ENCODE results near the gene ZNF385B.

Gene ZNF385B

DNA sequence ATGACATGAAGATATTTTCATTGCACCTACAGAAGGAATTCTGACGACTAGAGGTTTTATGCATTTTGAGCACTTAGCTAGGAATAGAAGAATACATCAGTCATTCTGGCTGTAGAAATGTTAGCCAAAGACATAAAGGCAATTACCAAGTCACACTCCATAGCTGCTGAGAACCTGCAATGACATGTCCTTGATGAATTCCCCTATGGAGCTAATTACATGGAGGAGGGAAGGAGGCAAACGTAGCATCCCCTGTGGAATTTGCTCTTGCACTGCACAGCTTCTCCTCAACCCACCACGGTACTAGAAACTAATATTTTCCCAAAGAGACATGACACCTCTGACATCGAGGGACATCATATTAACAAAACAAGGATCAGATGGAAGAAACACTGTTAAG is 422.8 kb downstream of the ZNF385B start:
- no peak for DNase-seq
- ATAC-seq, result no peak

DNA sequence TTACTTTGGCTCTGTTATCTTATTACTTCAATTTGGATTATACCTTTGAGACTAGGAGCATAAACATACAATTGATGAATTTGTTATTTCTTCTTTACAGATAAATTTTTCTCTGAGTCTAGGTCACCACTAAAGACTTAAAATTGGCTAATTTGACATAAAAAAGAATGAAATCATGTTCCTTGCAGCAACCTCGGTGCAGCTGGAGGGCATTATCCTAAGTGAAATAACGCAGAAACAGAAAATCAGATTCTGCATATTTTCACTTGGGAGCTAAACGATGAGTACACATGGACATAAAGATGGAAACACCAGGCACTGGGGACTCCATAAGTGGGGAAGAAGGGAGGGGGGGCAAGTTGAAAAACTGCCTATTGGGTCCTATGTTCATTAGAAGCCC is 424.0 kb downstream of the ZNF385B start:
- DNase-seq (no peak), ATAC-seq (no peak)

DNA sequence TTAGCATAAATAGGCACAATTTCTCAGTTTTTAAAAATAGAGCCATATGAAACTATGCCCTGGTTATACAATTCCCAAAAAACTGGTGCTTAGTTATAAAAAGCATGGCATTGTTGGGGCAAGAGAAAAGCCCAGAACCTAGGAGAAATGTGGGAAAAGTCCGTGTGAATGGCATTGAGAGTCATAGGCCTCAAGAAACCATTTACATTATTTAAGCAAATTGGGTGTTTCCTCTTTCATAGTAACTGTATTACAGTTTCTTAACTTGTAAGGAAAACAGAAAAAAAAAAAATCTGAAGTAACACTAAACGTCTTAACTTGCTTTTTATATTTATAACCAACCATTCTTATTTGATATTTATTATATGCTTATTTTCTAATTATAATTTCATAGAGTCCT is 425.8 kb downstream of the ZNF385B start:
- ATAC-seq (no peak), DNase-seq (no peak)

DNA sequence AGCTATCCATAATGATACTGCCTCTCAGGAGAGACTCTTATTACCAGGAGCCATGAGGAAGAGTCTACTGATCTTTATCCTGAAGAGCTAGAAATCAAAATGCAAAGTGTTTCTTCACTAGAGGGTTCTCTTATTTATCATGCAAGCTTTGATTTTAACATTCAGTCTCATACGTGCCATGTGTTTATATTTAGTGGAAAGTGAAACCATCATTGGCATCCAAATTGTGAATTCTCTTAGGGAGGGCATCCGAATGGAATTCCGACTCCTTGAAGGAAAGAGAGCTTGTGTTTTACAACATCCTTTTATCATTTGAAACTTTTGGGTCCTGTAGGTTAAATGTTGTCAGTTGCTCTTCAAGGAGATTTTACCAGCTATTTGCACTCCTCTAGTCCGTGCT is 426.4 kb downstream of the ZNF385B start:
- DNase-seq, result no peak
- ATAC-seq, result no peak

DNA sequence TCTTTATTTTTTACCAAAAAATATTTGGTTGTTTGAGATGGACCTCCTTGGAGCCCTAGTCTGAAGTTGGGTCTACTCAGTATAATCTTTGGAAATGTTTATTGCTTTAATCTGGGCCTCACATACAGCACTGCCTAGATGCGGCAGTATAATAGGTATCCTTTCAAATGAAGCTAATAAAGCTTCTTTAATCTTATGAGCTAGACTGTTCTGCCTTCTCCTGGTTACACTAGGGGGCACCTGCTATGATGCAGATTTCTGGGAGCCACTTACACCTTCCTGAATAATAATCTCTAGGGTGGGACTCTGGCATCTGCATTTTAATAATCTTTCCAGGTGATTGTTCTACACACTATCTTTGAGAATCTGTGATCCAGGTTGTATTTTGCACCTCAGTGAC is 427.1 kb downstream of the ZNF385B start:
- ATAC-seq (no peak), DNase-seq (no peak)

DNA sequence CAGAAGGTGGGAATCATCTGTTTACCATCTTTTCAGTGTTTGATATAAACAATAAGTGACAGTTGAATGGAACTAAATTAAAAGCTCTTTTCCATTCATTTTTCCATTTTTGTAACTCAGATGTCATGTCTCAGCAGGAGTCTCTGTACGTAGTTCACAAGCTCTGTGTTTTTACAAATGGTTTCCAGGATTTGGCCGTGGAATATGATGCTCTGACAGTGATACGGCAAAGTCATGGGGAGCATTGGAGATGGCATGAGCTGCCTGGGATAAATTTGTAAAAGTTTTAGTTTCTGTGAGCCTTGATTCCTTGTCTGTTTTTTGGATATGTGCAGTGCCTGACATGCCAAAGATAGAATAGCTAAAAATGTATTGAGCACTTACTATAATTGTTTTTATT is 428.7 kb downstream of the ZNF385B start:
- ATAC-seq, result no peak
- DNase-seq, result no peak

DNA sequence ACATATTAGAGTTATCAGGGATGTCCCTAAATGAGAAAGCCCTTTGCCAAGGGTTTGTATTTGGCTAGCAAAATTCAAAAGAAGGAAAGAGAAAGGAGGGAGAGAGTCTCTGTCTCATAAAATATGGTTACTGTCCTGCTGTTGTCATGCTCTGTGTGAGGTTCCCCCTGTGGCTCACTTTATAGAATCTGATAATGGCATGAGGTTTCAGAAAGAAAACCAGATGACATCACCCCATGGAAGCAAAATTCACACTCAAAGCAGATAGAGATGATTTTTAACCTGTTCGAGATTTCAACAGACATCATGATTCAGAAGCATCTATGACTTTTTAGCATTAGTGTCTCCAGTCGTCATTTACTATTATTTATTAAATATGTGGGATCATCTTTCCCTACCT is 431.8 kb downstream of the ZNF385B start:
- no peak for ATAC-seq
- DNase-seq, result no peak

DNA sequence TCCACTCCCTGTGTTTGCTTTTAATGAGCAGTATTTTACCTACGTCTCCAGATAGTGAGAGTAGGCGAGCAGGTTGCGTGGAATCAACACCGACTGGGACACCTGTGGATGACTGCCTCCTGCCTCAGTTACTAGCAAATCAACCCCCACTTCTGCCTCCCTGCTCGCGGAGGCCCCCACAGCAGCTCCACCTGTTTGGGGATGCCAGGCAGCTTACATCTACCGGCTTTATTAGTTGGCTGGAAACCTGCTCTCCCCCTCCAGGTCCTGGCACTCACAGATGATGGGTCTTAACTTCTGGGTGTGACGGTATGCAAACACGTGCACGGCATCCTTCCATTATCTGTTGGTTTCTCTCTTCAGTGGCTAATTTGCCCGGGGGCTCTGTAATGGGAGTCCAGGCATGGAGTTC is 432.3 kb downstream of the ZNF385B start:
- no peak for DNase-seq
- ATAC-seq, result no peak

DNA sequence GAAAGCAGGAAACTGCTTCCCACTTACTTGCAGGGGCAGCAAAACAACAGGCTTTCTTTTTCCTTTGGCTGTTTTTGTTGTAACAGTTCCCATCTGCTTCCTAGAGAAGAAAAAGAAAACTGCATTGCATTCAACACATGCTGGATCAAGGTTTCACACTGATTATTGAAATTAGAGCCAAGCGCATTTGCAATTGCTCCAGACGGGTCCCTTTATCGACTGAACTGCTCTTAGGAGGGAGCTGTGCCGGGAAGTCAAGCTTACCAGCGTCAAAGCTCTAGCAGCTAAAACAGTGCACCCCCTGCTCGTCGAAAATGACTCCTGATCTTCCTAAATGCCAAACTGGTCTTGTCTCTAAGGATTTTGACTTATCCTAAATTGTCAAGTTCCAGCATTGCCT is 432.8 kb downstream of the ZNF385B start:
- no peak for ATAC-seq
- DNase-seq, result no peak

DNA sequence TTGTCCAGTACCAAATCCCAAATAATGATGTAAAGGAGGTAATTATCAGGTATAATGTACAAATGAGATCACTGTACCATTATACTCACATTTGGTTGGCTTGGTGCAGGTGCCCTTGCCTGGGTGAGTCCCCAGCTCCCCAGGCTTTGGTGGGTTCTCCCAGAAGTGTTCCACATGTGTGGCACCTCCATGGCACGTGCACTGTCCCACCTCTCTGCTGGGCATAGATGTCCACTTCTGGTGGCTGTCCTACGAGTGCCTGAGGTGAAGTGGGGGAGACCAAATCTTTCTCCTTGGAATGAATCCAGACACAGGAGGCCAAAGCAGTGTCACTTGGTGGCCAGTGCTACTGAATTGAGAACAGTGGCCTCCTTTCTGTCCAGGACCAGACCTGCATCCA is 434.3 kb downstream of the ZNF385B start:
- no peak for DNase-seq
- no peak for ATAC-seq

DNA sequence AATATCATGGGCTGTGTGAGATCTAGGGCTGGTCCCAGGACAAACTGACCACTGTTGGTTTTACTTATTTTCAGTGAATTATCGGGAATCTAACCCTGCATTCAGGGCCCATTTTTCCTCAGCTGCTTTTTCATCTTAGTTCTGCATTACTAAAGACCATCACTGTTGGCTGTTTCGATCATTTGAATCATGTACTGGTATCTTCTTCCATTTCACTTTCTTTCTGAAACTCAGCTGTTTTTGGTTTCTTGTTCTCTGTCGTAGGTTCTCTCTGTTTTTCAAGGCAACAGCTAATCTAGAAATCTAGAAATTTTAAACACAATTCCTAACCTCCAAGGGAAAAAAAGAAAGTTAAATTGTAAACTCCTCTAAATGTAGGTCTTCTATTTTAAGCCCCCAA is 436.8 kb downstream of the ZNF385B start:
- no peak for ATAC-seq
- DNase-seq, result no peak

DNA sequence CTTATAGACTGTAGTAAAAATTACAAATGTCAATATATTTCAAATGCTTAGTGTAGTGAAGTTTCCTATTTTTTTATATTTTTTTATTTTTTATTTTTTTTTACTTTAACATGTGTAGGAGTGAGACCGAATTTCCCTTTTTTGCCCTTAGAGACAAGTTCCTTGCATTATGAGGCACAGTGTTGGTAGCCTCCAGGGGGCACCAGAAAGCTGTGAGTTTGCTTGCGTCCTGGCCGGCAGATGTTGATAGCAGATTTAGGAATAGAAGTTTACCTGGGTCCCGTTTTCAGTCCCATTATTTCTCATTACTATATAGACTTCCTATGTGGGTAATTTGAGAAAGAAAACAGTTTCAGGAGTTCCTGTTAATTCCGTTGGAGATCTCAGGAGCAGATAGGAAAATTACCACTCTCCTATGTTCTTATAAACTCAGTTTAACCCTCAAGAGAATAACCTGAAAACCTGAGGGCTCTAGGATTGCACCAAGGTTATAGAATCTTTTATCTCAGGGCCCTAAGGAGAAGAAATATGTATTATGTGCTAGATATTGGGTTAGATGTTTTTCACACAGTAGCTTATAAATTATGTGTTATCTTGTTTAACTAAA is 439.3 kb downstream of the ZNF385B start:
- ATAC-seq (peak; percentile 63), DNase-seq (peak; percentile 62)

DNA sequence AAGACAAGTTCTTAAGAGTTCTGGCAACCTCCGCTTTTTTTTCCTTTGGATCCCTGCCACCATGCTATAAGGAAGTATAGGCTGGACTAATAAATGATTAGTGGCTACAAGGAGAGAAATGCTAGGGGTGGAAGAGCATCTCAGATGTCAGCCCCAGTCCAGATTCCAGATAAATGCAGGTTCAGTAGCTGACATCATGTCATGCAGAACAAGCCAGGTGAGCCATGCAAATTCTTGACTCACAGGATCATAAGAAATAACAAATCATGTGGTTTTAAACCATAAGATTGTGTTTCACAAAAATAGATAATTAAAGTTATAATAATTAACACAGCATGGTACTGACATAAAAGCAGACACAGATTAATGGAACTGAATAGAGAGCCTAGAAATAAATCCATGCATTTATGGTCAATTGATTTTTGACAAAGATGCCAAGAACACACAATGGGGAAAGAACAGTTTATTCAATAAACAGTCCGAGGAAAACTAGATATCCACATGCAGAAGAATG is 443.9 kb downstream of the ZNF385B start:
- ATAC-seq, result no peak
- DNase-seq, result no peak

DNA sequence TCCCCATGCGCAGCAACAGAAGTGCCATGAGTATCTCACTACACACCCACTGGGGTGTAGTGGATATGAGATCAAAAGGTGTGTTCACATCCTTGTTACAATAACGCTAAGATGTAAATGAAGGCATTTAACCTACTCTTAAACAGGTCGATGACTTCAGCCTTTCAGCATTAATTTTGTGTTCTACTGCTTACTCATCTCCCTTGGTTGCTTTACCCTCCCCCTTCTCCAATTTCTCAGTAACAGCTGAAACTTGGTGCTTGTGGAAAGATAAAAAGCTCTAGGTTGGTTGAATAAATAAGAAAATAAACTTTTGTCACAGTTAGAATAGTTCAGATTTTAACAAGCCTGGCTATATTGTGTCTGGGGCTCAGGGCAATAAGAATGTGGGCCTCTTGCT is 449.3 kb downstream of the ZNF385B start:
- no peak for DNase-seq
- ATAC-seq, result no peak

DNA sequence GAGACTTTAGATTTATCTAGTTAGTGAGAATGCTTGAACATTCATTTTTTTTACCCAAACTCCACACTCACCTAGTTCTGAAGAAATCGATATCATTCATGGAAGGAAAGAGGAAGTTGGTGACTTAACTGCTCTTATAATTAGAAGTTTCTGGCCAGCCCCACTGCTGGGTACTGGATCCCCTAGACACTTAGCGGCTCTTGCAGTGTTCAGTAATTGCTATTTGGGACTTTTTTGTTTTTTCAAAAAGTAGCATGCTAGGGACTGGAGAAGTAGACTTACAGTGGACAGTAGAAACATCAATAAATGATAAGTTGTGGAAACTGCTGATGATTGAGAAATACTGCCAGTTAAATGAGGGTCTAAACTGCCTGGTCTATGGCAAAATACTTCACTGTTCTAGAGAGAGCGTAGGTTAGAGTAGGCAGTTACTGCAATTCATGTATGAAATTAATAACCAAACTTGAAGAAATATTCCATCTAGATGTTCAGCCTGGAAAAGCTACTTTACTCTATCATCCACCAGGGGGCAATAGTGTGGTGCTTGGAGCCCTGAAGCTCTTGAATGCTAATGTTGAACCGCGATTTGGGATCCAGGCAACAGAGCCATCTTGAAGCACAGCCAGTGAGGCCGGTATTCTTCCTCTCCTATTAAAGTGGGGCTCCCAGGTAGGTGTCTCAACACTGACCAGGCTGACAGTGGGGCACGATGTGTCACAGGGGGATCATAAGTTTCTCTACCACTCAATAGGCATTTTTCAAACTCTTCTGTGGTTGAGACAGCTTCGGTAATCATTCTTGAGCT is 450.7 kb downstream of the ZNF385B start:
- DNase-seq (peak; percentile 10), ATAC-seq (peak; percentile 40)

DNA sequence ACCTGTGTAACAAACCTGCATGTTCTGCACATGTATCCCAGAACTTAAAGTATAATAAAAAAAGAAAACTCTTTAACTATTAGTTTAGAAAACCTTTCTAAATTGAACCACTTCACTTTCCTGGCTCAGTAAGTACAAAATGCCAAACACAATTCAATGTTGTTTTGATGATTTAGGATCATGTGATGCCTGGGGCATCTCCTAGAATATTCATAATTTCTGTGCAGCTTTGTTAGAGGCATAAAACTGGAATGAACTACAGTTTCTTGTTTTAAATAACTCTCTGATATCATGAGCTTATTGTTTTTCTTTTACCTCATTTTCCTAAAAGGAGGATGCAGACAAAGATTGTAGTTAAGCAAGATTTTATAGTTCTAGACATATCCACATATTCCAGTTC is 457.8 kb downstream of the ZNF385B start:
- DNase-seq (no peak), ATAC-seq (no peak)

DNA sequence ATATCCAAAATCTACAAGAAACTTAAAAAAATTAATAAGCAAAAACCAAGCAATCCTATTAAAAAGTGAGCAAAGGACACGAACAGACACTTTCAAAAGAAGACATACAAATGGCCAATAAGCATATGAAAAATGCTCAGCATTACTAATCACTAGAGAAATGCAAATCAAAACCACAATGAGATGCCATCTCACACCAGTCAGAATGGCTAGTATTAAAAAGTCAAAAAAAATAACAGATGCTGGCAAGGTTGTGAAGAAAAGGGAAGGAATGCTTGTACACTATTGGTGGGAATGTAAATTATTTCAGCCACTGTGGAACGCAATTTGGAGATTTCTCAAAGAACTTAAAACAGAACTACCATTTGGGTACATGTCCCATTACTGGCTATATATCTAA is 467.9 kb downstream of the ZNF385B start:
- ATAC-seq, result no peak
- DNase-seq, result no peak
